Activated B cell treated with CpG ODN at 0.5 μM for 24 hours (primary cell): Measurements from ENCODE around the gene AP2S1. TPM values are rescaled to one million over a fixed set of nuclear protein-coding genes. Genes with fewer than 3 reads are reported as not detected.
"Not testable (repeated sequence)": the region's sequence is repeated elsewhere in the genome, so short reads cannot be mapped to it uniquely, and the experiment has no call there.

ENCODE experiments used
- ATAC-seq: fragments of 200-7000 bp; cut with Tn5 transposase; one replicate; pipeline ENCODE4 v1.10.0; 2021; ENCODE audit warnings: low read depth, mild to moderate bottlenecking, moderate library complexity
- CTCF ChIA-PET: fragments of 350-600 bp; sonication (Branson Sonifier 250); formaldehyde crosslinking; loops from one replicate; lab custom pipeline; 2021; ENCODE audit warnings: antibody characterized with exemption; lab: Charles Lee
- POLR2A ChIA-PET: fragments of 350-600 bp; sonication (Branson Sonifier 250); formaldehyde crosslinking; loops from one replicate; lab custom pipeline; 2021; ENCODE audit warnings: antibody characterized with exemption; lab: Charles Lee
- DNase-seq: peaks from one replicate; pipeline ENCODE4 v3.0.0; 2022
- H3K27ac Mint-ChIP-seq: one replicate; pipeline ENCODE4 v1.8.0; 2020; ENCODE audit warnings: mixed read lengths
- H3K27me3 Mint-ChIP-seq: one replicate; pipeline ENCODE4 v1.8.0; 2021; ENCODE audit warnings: mixed read lengths
- H3K36me3 Mint-ChIP-seq: one replicate; pipeline ENCODE4 v1.8.0; 2021; ENCODE audit warnings: low read depth, mixed read lengths
- H3K4me1 Mint-ChIP-seq: one replicate; pipeline ENCODE4 v1.8.0; 2021; ENCODE audit warnings: mixed read lengths
- H3K4me3 Mint-ChIP-seq: one replicate; pipeline ENCODE4 v1.8.0; 2020; ENCODE audit warnings: mild to moderate bottlenecking, mixed read lengths
- H3K9me3 Mint-ChIP-seq: one replicate; pipeline ENCODE4 v1.8.0; 2020; ENCODE audit warnings: mixed read lengths
- CTCF ChIP-seq: fragments of 200-600 bp; IDR thresholded peaks from one replicate; pipeline ENCODE4 v1.8.0; 2022; ENCODE audit warnings: antibody characterized with exemption, mild to moderate bottlenecking
- intact Hi-C: fragments of 100-400 bp; cut with micrococcal nuclease; formaldehyde crosslinking; loops from one replicate; pipeline ENCODE4 v1.15.1; 2024
- total RNA-seq: library from RNA; stranded (reverse); gene quantifications from 2 replicates; pipeline ENCODE4 v1.2.3, GENCODE V29; 2022

AP2S1 gene
- total RNA-seq, 1 donor from 2014 or later, result 74.7 TPM

GRCh38 chr19:46885411-46885810 is 34.8 kb upstream of the AP2S1 start:
- peaks cover 13% of the 10 kb centered on the region for H3K4me1 Mint-ChIP-seq
- ChIA-PET CTCF (no interaction called here), POLR2A (interaction anchor here (0.6 kb wide), 1 partner anchor 262 kb away, joined by 3 read pairs; no protein-coding TSS in a partner anchor)

GRCh38 chr19:46882751-46883150 is 32.1 kb upstream of the AP2S1 start:
- H3K36me3 Mint-ChIP-seq, H3K4me1 Mint-ChIP-seq, intact Hi-C loops, POLR2A ChIA-PET, H3K27me3 Mint-ChIP-seq, ATAC-seq, H3K4me3 Mint-ChIP-seq, H3K9me3 Mint-ChIP-seq, DNase-seq, H3K27ac Mint-ChIP-seq: not testable (repeated sequence)
- CTCF ChIA-PET, result interaction anchor here (0.6 kb wide), 1 partner anchor 23 kb away, joined by 3 read pairs; no protein-coding TSS in a partner anchor

More at GRCh38 chr19:46885411-46885810, 34.8 kb upstream of the AP2S1 start:
- H3K27me3 Mint-ChIP-seq, result no peaks in the 10 kb centered on the region
- intact Hi-C loops, result no loop called here
- H3K36me3 Mint-ChIP-seq, result peaks cover 2% of the 10 kb centered on the region
- H3K9me3 Mint-ChIP-seq, result peaks cover 2% of the 10 kb centered on the region
- no peak for ATAC-seq
- no peak overlapping the region for H3K4me3 Mint-ChIP-seq
- TF ChIP-seq CTCF, result no peak
- DNase-seq, result no peak
- H3K27ac Mint-ChIP-seq, result no peak overlapping the region

- intact Hi-C loops, result no loop called here
- CTCF ChIA-PET, result no interaction called here
- H3K9me3 Mint-ChIP-seq, result no peaks in the 10 kb centered on the region
- POLR2A ChIA-PET, result interaction anchor here (0.7 kb wide), 1 partner anchor 246 kb away, joined by 3 read pairs; no protein-coding TSS in a partner anchor
- no peak for ATAC-seq
- peaks cover 2% of the 10 kb centered on the region for H3K36me3 Mint-ChIP-seq
- H3K27ac Mint-ChIP-seq, result no peak overlapping the region
- no peaks in the 10 kb centered on the region for H3K27me3 Mint-ChIP-seq
- TF ChIP-seq CTCF, result no peak
- DNase-seq, result no peak
- H3K4me3 Mint-ChIP-seq, result no peak overlapping the region
- H3K4me1 Mint-ChIP-seq, result peaks cover 8% of the 10 kb centered on the region
Observed at GRCh38 chr19:46882034-46882433, 31.4 kb upstream of the AP2S1 start.

GRCh38 chr19:46881092-46881491 is 30.4 kb upstream of the AP2S1 start:
- Mint-ChIP-seq H3K27ac (no peak overlapping the region), H3K4me1 (peaks cover 2% of the 10 kb centered on the region), H3K27me3 (no peaks in the 10 kb centered on the region), H3K9me3 (no peaks in the 10 kb centered on the region), H3K36me3 (peaks cover 2% of the 10 kb centered on the region), H3K4me3 (no peak overlapping the region)
- no peak for DNase-seq
- intact Hi-C loops, result no loop called here
- POLR2A ChIA-PET, result no interaction called here
- ATAC-seq, result no peak
- no peak for TF ChIP-seq CTCF
- CTCF ChIA-PET, result interaction anchor here (0.6 kb wide), 1 partner anchor 804 kb away, joined by 6 read pairs; no protein-coding TSS in a partner anchor

GRCh38 chr19:46880431-46880830 is 29.8 kb upstream of the AP2S1 start:
- Mint-ChIP-seq H3K4me3 (no peak overlapping the region), H3K27ac (no peak overlapping the region), H3K4me1 (no peaks in the 10 kb centered on the region), H3K9me3 (no peaks in the 10 kb centered on the region), H3K36me3 (peaks cover 6% of the 10 kb centered on the region), H3K27me3 (no peaks in the 10 kb centered on the region)
- TF ChIP-seq CTCF, result no peak
- POLR2A ChIA-PET, result no interaction called here
- ATAC-seq (no peak), DNase-seq (no peak)
- intact Hi-C loops, result no loop called here
- CTCF ChIA-PET, result no interaction called here
